ENCODE measurements around the gene MAZ. TPM values are rescaled to one million over a fixed set of nuclear protein-coding genes. Genes with fewer than 3 reads are reported as not detected.
"Not testable (repeated sequence)": the region's sequence is repeated elsewhere in the genome, so short reads cannot be mapped to it uniquely, and the experiment has no call there.

The MAZ gene
- total and polyA plus RNA-seq, 7 donors, result 94.9 to 193 (median 131) TPM

- intact Hi-C loops (cut with DNase I), result no loop called here
- no peaks in the 10 kb centered on the region for H3K27me3 ChIP-seq (ENCODE audit: insufficient read depth in 3 of 3, low read length in 2 of 3)
- TF ChIP-seq, protein P1, sequence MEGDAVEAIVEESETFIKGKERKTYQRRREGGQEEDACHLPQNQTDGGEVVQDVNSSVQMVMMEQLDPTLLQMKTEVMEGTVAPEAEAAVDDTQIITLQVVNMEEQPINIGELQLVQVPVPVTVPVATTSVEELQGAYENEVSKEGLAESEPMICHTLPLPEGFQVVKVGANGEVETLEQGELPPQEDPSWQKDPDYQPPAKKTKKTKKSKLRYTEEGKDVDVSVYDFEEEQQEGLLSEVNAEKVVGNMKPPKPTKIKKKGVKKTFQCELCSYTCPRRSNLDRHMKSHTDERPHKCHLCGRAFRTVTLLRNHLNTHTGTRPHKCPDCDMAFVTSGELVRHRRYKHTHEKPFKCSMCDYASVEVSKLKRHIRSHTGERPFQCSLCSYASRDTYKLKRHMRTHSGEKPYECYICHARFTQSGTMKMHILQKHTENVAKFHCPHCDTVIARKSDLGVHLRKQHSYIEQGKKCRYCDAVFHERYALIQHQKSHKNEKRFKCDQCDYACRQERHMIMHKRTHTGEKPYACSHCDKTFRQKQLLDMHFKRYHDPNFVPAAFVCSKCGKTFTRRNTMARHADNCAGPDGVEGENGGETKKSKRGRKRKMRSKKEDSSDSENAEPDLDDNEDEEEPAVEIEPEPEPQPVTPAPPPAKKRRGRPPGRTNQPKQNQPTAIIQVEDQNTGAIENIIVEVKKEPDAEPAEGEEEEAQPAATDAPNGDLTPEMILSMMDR (IDR thresholded peaks at IDR 0.05), result no peak
- ATAC-seq (no peak), DNase-seq (no peak)
- H3K36me3 ChIP-seq (ENCODE audit: insufficient read depth in 1 of 2, low read depth in 1 of 2), result no peaks in the 10 kb centered on the region
- H3K4me3 ChIP-seq, result no peak overlapping the region
- H3K4me1 ChIP-seq, result no peaks in the 10 kb centered on the region
- no peaks in the 10 kb centered on the region for H3K9me3 ChIP-seq
- no peak overlapping the region for H3K27ac ChIP-seq
- 69 to 70% (median 70%) methylated on average over 4 of the region's 4 CpGs for WGBS, 3 donors
Observed at GRCh38 chr16:29775742-29776408, 30.5 kb upstream of the MAZ start.

DNA sequence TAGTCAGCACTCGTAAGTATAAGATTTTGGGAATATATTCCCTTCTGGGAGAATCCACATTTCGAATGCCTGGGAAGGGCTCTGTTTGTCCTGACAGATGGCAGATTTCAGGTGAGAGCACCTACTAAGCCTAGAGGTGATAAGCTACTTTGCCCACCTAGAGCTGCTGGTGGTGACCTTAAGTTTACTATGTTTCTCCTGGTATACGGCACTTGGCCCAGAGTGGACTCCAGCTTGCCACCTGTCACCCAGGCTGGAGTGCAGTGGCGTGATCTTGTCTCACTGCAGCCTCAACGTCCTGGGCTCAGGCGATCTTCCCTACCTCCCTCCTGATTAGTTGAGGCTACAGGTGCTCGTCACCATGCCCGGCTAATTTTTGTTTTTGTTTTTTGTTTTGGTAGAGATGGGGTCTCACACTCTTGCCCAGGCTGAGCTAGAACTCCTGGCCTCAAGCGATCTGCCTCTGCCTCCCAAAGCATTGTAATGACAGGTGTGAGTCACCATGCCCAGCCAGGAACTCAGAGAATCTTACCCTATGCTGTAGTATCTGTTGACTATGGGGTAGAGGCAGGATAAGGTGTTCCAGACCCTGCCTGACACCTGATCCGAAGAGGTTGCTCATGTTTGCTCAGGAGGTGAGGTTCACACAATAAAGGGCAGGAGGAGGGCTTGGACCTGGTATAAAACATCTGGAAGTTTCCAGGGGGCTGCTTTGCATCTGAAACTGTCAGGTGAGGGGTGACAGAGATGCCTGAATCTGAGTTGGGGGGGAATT lies 28.6 kb upstream of the MAZ start, which contains the start of gene ZG16:
TSS of gene ZG16 (plus strand) at position 681 of the 775 bp plus-strand sequence. CDS start 1,011 bp downstream, outside the sequence.
- WGBS, 3 donors, result 57 to 74% (median 60%) methylated on average over 10 of the region's 10 CpGs
- ATAC-seq (no peak), DNase-seq (no peak)
- no peaks in the 10 kb centered on the region for H3K27me3 ChIP-seq (ENCODE audit: insufficient read depth in 3 of 3, low read length in 2 of 3)
- H3K27ac ChIP-seq, result no peak within 1 kb of the TSS
- intact Hi-C loops (cut with DNase I), result no loop called here
- H3K36me3 ChIP-seq (ENCODE audit: insufficient read depth in 1 of 2, low read depth in 1 of 2), result no peaks in the 10 kb centered on the region
- no peak within 1 kb of the TSS for H3K4me3 ChIP-seq
- TF ChIP-seq, protein P1 (IDR thresholded peaks at IDR 0.05), result no peak
- H3K9me3 ChIP-seq, result no peaks in the 10 kb centered on the region
- H3K4me1 ChIP-seq, result no peaks in the 10 kb centered on the region

DNA sequence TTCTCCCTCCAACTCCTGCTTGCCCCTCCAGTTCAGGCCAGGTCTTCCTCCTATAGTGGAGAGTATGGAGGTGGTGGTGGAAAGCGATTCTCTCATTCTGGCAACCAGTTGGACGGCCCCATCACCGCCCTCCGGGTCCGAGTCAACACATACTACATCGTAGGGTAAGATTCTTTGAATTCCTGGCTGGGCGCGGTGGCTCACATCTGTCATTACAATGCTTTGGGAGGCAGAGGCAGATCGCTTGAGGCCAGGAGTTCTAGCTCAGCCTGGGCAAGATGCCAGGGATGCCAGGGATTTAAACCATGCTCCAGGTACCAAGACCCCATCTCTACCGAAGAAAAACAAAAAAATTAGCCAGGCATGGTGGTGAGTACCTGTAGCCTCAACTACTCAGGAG lies 26.9 kb upstream of the MAZ start:
- no peaks in the 10 kb centered on the region for H3K4me1 ChIP-seq
- TF ChIP-seq, protein P1 (IDR thresholded peaks at IDR 0.05), result no peak
- ATAC-seq (no peak), DNase-seq (no peak)
- no peaks in the 10 kb centered on the region for H3K9me3 ChIP-seq
- no peaks in the 10 kb centered on the region for H3K36me3 ChIP-seq (ENCODE audit: insufficient read depth in 1 of 2, low read depth in 1 of 2)
- intact Hi-C loops (cut with DNase I), result no loop called here
- H3K27me3 ChIP-seq (ENCODE audit: insufficient read depth in 3 of 3, low read length in 2 of 3), result no peaks in the 10 kb centered on the region
- 30 to 48% (median 31%) methylated on average over 10 of the region's 10 CpGs for WGBS, 3 donors
- H3K27ac ChIP-seq, result no peak overlapping the region
- H3K4me3 ChIP-seq, result no peak overlapping the region

DNA sequence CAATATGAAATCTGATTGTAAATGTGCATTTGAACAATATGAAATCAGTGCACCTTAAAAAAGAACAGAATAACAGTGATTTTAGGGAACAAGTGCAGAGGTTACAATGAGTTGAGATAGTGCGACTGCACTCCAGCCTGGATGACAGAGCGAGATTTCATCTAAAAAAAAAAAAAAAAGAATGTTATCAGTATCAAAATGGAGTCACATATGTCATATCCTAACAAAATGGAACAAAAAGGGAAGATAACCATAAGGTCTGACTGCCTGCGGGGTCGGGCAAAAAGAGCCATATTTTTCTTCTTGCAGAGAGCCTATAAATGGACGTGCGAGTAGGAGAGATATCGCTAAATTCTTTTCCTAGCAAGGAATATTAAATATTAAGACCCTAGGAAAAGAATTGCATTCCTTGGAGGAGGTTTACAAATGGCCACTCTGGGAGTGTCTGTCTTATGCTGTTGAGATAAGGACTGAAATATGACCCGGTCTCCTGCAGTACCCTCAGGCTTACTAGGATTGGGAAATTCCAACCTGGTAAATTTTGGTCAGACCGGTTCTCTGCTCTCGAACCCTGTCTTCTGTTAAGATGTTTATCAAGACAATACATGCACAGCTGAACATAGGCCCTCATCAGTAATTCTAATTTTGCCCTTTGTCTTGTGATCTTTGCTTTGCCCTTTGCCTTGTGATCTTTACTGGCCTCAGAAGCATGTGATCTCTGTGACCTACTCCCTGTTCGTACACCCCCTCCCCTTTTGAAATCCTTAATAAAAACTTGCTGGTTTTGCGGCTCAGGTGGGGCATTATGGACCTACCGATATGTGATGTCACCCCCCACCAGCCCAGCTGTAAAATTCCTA lies 23.0 kb upstream of the MAZ start:
- DNase-seq; H3K4me1 ChIP-seq; H3K4me3 ChIP-seq; H3K27me3 ChIP-seq (ENCODE audit: insufficient read depth in 3 of 3, low read length in 2 of 3); ATAC-seq; H3K36me3 ChIP-seq (ENCODE audit: insufficient read depth in 1 of 2, low read depth in 1 of 2); H3K27ac ChIP-seq; H3K9me3 ChIP-seq: not testable (repeated sequence)
- 76 to 85% (median 80%) methylated on average over 13 of the region's 13 CpGs for WGBS, 3 donors
- intact Hi-C loops (cut with DNase I), result loop anchor here in 1 of 2 donors (5.0 to 10.0 kb wide), 2 partner anchors 36 to 79 kb away; partner anchors contain the start of gene C16orf54
